ENCODE data around the gene PDZK1.
"Not testable (repeated sequence)": the region's sequence is repeated elsewhere in the genome, so short reads cannot be mapped to it uniquely, and the experiment has no call there.

Gene PDZK1

GRCh38 chr1:145707183-145707867, at the start of gene PDZK1:
Gene PDZK1 (minus strand): TSS chr1:145707368. CDS start chr1:145688021, 19,347 bp downstream.
- DNase-seq, result no peak

- DNase-seq, result no peak
Observed at GRCh38 chr1:145751491-145752037, 44.4 kb upstream of the PDZK1 start.

GRCh38 chr1:145750426-145750825, 43.3 kb upstream of the PDZK1 start:
- DNase-seq, result no peak

- DNase-seq, result no peak
Observed at GRCh38 chr1:145747398-145748247, 40.5 kb upstream of the PDZK1 start.

GRCh38 chr1:145740269-145740668, 33.1 kb upstream of the PDZK1 start:
- DNase-seq, result no peak

GRCh38 chr1:145736191-145736590, 29.0 kb upstream of the PDZK1 start:
- DNase-seq, result no peak

GRCh38 chr1:145730900-145731299, 23.7 kb upstream of the PDZK1 start:
- no peak for DNase-seq

GRCh38 chr1:145730467-145730866, 23.3 kb upstream of the PDZK1 start:
- DNase-seq, result no peak

GRCh38 chr1:145729666-145730436, 22.7 kb upstream of the PDZK1 start:
- DNase-seq, result no peak

- DNase-seq, result no peak
Observed at GRCh38 chr1:145729196-145729595, 22.0 kb upstream of the PDZK1 start.

GRCh38 chr1:145726193-145726592, 19.0 kb upstream of the PDZK1 start:
- not testable (repeated sequence) for DNase-seq

- peak; percentile 78 for DNase-seq
Observed at GRCh38 chr1:145720878-145721671, 13.9 kb upstream of the PDZK1 start.

GRCh38 chr1:145720556-145720877, 13.3 kb upstream of the PDZK1 start:
- no peak for DNase-seq

- DNase-seq, result no peak
Observed at GRCh38 chr1:145719230-145720079, 12.3 kb upstream of the PDZK1 start, which contains the start of gene CD160. Gene CD160 (plus strand): TSS chr1:145719499. CDS start chr1:145728328, 8,829 bp downstream.

- DNase-seq, result not testable (repeated sequence)
Observed at GRCh38 chr1:145718465-145718864, 11.3 kb upstream of the PDZK1 start.

GRCh38 chr1:145717833-145718232, 10.7 kb upstream of the PDZK1 start:
- DNase-seq, result no peak

GRCh38 chr1:145716641-145717345, 9.6 kb upstream of the PDZK1 start:
- DNase-seq, result no peak

- no peak for DNase-seq
Observed at GRCh38 chr1:145714524-145715111, 7.5 kb upstream of the PDZK1 start.

GRCh38 chr1:145711213-145711651, 4.1 kb upstream of the PDZK1 start:
- DNase-seq, result no peak

All from activated T-cell treated with anti-CD3 and anti-CD28 coated beads, Interleukin-2, amount 50 U/mL, for 1 hour (primary cell).